DND-41 (cell line): ENCODE results near the gene GPATCH2L.

Experiments used
- EZH2 ChIP-seq: IDR thresholded peaks from 3 replicates; pipeline ENCODE4 v1.6.1; 2012; ENCODE audit warnings: borderline replicate concordance, low read depth, mild to moderate bottlenecking, moderate library complexity, low read length, inconsistent platforms; ENCODE audit not compliant: severe bottlenecking
- TF ChIP-seq, protein P1 (sequence below): IDR thresholded peaks from 2 replicates; pipeline ENCODE4 v1.5.1; 2012; ENCODE audit warnings: borderline replicate concordance, low read length, moderate library complexity, mild to moderate bottlenecking; ENCODE audit not compliant: poor library complexity, severe bottlenecking; ENCODE audit errors: extremely low read depth

DNA sequence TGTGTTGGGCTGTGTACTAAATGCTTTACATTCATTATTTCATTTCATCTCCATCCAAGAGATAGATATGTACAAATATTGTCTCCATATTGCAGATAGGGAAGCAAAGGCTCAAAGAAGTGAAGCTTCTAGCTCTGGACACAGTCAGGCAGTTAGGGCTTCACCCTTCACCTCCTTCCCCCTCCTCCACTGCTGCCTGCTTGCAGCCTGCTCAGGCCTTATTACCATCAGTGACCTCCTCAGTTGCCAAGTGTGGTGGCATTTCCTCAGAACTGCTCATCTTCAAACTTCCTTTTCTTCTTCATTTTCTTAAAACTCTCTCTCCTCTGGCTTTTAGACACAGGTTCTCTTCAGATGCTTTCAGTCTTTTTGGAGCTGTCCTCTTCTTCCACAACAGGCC, 4.7 kb upstream of the GPATCH2L start:
- TF ChIP-seq, protein P1, sequence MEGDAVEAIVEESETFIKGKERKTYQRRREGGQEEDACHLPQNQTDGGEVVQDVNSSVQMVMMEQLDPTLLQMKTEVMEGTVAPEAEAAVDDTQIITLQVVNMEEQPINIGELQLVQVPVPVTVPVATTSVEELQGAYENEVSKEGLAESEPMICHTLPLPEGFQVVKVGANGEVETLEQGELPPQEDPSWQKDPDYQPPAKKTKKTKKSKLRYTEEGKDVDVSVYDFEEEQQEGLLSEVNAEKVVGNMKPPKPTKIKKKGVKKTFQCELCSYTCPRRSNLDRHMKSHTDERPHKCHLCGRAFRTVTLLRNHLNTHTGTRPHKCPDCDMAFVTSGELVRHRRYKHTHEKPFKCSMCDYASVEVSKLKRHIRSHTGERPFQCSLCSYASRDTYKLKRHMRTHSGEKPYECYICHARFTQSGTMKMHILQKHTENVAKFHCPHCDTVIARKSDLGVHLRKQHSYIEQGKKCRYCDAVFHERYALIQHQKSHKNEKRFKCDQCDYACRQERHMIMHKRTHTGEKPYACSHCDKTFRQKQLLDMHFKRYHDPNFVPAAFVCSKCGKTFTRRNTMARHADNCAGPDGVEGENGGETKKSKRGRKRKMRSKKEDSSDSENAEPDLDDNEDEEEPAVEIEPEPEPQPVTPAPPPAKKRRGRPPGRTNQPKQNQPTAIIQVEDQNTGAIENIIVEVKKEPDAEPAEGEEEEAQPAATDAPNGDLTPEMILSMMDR, result no peak
- no peak for TF ChIP-seq EZH2
